Measurements from ENCODE around the gene PHTF2.

DNA sequence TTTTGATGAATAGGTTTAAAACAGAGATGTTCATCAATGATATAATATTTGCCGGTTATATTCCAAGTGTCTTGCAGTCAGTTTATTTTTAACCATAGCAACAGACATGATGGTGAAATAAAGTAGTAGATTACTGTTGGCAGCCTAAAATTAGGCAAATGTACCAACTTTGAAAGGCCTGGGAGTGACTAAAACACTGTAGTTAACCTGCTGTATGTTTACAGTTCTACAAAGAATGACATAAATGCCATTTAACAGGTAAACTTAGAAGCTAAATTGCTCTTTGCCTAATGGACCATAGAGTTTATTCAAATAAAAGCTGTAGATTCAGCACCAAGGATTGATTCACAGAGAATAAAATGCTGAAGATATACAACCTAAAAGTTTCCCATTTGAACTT, 64.1 kb downstream of the PHTF2 start:
- TF ChIP-seq, protein P1, sequence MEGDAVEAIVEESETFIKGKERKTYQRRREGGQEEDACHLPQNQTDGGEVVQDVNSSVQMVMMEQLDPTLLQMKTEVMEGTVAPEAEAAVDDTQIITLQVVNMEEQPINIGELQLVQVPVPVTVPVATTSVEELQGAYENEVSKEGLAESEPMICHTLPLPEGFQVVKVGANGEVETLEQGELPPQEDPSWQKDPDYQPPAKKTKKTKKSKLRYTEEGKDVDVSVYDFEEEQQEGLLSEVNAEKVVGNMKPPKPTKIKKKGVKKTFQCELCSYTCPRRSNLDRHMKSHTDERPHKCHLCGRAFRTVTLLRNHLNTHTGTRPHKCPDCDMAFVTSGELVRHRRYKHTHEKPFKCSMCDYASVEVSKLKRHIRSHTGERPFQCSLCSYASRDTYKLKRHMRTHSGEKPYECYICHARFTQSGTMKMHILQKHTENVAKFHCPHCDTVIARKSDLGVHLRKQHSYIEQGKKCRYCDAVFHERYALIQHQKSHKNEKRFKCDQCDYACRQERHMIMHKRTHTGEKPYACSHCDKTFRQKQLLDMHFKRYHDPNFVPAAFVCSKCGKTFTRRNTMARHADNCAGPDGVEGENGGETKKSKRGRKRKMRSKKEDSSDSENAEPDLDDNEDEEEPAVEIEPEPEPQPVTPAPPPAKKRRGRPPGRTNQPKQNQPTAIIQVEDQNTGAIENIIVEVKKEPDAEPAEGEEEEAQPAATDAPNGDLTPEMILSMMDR (IDR thresholded peaks at IDR 0.05): no peak
- TF ChIP-seq POLR2A (IDR thresholded peaks at IDR 0.05): no peak
